ENCODE measurements around the gene ATP7B. TPM values are rescaled to one million over a fixed set of nuclear protein-coding genes. Genes with fewer than 3 reads are reported as not detected.
A peak's percentile ranks its signal among the peaks of the same experiment; 100 is the strongest.
"Not testable (repeated sequence)": the region's sequence is repeated elsewhere in the genome, so short reads cannot be mapped to it uniquely, and the experiment has no call there.

Gene ATP7B
- total RNA-seq, 2 experiments from 2014 or later: 0.40 to 0.76 TPM

DNA sequence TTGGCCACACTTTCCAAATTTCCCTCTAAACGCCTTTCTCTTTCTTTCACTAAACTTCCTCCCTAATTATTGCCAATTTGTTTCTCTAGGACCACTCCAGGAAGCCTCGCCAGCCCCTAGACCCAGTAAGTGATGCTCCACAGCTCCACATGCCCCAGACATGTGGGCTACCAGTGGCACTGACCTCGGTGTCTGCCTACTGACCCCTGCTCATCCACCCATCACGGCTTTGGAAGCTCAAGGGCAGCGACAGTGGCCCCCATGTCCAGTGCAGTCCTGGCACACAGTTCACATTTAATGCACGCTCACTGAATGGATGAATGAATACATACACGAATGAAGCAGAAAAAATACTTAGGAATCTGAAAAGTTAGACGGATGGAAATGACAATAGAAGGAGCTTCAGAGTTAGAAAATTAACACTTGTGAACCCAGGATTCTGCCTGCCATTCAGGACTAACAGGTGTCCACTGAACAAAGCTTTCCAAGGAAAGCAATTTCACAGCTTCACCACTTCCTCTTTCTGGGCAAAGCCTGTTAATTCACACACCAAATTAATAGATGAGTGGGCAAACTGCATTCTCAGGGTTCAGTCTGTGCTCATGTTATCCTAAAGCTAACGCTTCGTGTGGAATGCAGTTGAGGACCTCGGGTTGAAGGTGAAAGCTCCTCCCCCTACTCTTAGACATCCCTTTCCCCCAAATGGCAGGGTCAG, 98.6 kb downstream of the ATP7B start:
- H3K27ac ChIP-seq (ENCODE audit: low read depth, low read length, poor library complexity, severe bottlenecking): no peak overlapping the region
- TF ChIP-seq, protein P1, sequence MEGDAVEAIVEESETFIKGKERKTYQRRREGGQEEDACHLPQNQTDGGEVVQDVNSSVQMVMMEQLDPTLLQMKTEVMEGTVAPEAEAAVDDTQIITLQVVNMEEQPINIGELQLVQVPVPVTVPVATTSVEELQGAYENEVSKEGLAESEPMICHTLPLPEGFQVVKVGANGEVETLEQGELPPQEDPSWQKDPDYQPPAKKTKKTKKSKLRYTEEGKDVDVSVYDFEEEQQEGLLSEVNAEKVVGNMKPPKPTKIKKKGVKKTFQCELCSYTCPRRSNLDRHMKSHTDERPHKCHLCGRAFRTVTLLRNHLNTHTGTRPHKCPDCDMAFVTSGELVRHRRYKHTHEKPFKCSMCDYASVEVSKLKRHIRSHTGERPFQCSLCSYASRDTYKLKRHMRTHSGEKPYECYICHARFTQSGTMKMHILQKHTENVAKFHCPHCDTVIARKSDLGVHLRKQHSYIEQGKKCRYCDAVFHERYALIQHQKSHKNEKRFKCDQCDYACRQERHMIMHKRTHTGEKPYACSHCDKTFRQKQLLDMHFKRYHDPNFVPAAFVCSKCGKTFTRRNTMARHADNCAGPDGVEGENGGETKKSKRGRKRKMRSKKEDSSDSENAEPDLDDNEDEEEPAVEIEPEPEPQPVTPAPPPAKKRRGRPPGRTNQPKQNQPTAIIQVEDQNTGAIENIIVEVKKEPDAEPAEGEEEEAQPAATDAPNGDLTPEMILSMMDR (conservative IDR thresholded peaks at IDR 0.05; ENCODE audit: low read length): no peak
- no peak for TF ChIP-seq EZH2phosphoT487 (IDR thresholded peaks at IDR 0.05; ENCODE audit: borderline replicate concordance, low read depth, low read length)
- no TSS peak for BruUV-seq (replicated peaks)

DNA sequence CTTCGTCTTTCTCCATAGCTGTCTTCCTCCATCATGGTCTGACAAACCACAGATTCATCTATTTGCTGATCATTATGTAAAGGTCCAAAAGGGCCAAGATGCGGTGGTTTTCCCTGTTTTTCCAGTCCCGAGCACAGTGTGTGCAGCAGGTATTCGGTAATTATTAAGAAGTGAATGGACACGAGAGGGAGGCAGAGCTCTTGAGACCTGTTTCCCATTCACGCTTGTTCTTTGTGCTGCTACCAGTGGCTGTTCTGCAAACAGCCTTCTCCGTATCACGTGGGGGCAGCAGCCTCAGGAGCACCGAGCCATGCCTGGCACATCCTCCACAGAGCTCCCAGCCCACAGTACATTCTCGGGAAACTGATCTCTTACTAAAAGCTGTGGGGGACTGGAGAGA, 99.2 kb downstream of the ATP7B start:
- no TSS peak for BruUV-seq (replicated peaks)
- Histone ChIP-seq H4K20me1 (ENCODE audit: insufficient read depth, low read length) (no peaks in the 10 kb centered on the region), H3K4me1 (ENCODE audit: insufficient read depth, low read length, poor library complexity, severe bottlenecking) (peaks cover 27% of the 10 kb centered on the region), H3K9me3 (ENCODE audit: low read length) (no peaks in the 10 kb centered on the region), H3K79me2 (ENCODE audit: insufficient read depth, low read depth, low read length) (no peaks in the 10 kb centered on the region), H3K9me2 (ENCODE audit: insufficient read depth, low read length) (no peaks in the 10 kb centered on the region), H3K4me3 (ENCODE audit: low read depth, low read length, poor library complexity, severe bottlenecking) (no peak overlapping the region), H3K27ac (ENCODE audit: low read depth, low read length, poor library complexity, severe bottlenecking) (no peak overlapping the region), H3K36me3 (ENCODE audit: insufficient read depth, low read length) (no peaks in the 10 kb centered on the region), H2AFZ (ENCODE audit: low read length) (no peak overlapping the region), H3K4me2 (ENCODE audit: low read length) (peak overlapping the region; percentile 6; the same call in 1 of the 2 replicates)
- POLR2A ChIA-PET: interaction anchor here (1.4 to 3.3 kb wide), 2 partner anchors 10 to 11 kb away, joined by 3 to 20 read pairs; no protein-coding TSS in a partner anchor
- peak; percentile 23 for DNase-seq (ENCODE audit: low spot score)
- no peak for TF ChIP-seq EZH2phosphoT487 (IDR thresholded peaks at IDR 0.05; ENCODE audit: borderline replicate concordance, low read depth, low read length)
- TF ChIP-seq, protein P1 (conservative IDR thresholded peaks at IDR 0.05; ENCODE audit: low read length): no peak; the same call in 1 of the 2 replicates
- intact Hi-C loops (cut with micrococcal nuclease; ENCODE audit: unreplicated experiment): no loop called here
- CTCF ChIA-PET (ENCODE audit: unreplicated experiment): interaction anchor here (1.3 kb wide), 1 partner anchor 98 kb away, joined by 4 read pairs; no protein-coding TSS in a partner anchor

More for the DNA sequence above, 98.6 kb downstream of the ATP7B start:
- intact Hi-C loops (cut with micrococcal nuclease; ENCODE audit: unreplicated experiment): no loop called here
- DNase-seq (ENCODE audit: low spot score): peak; percentile 24
- Histone ChIP-seq H4K20me1 (ENCODE audit: insufficient read depth, low read length) (no peaks in the 10 kb centered on the region), H3K4me1 (ENCODE audit: insufficient read depth, low read length, poor library complexity, severe bottlenecking) (peaks cover 27% of the 10 kb centered on the region), H3K4me3 (ENCODE audit: low read depth, low read length, poor library complexity, severe bottlenecking) (no peak overlapping the region), H3K9me2 (ENCODE audit: insufficient read depth, low read length) (no peaks in the 10 kb centered on the region), H3K4me2 (ENCODE audit: low read length) (peak overlapping the region; percentile 49), H3K79me2 (ENCODE audit: insufficient read depth, low read depth, low read length) (no peaks in the 10 kb centered on the region), H3K9me3 (ENCODE audit: low read length) (no peaks in the 10 kb centered on the region), H2AFZ (ENCODE audit: low read length) (no peak overlapping the region), H3K36me3 (ENCODE audit: insufficient read depth, low read length) (no peaks in the 10 kb centered on the region)
- ChIA-PET POLR2A (interaction anchor here (0.6 to 3.3 kb wide), 3 partner anchors 10 to 124 kb away, joined by 3 to 20 read pairs (median 3); no protein-coding TSS in a partner anchor), CTCF (ENCODE audit: unreplicated experiment) (interaction anchor here (0.6 to 1.3 kb wide), 2 partner anchors 98 to 246 kb away, joined by 3 to 4 read pairs; no protein-coding TSS in a partner anchor)

DNA sequence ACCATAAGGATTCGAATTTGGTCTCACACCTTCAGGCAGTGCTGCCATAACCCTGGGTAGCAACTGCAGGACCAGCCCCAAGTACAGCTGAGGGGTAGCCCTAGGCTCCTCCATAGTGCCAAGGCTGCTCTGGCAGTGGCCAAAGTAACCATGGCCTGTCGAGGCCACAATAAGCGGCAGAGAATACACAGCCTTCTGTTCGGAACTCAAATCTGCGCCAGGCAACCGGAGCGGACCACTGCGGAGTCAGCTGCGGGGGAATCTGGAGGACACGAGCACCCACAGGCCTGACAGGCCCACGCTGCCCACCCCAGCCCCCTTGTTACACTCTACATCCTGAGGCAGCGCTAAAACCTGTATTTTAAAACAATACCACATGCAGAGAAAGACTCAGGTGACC, 100.7 kb downstream of the ATP7B start:
- H3K36me3 ChIP-seq (ENCODE audit: insufficient read depth, low read length): no peaks in the 10 kb centered on the region
- intact Hi-C loops (cut with micrococcal nuclease; ENCODE audit: unreplicated experiment): no loop called here
- H3K79me2 ChIP-seq (ENCODE audit: insufficient read depth, low read depth, low read length): no peaks in the 10 kb centered on the region
- no peak overlapping the region for H3K27ac ChIP-seq (ENCODE audit: low read depth, low read length, poor library complexity, severe bottlenecking)
- H4K20me1 ChIP-seq (ENCODE audit: insufficient read depth, low read length): no peaks in the 10 kb centered on the region
- H3K4me2 ChIP-seq (ENCODE audit: low read length): no peak overlapping the region
- POLR2A ChIA-PET: interaction anchor here (1.4 kb wide), 1 partner anchor 9 kb away, joined by 3 read pairs; no protein-coding TSS in a partner anchor
- no peak for DNase-seq (ENCODE audit: low spot score)
- TF ChIP-seq EZH2phosphoT487 (IDR thresholded peaks at IDR 0.05; ENCODE audit: borderline replicate concordance, low read depth, low read length): no peak
- TF ChIP-seq, protein P1 (conservative IDR thresholded peaks at IDR 0.05; ENCODE audit: low read length): no peak
- H2AFZ ChIP-seq (ENCODE audit: low read length): no peak overlapping the region
- H3K9me3 ChIP-seq (ENCODE audit: low read length): no peaks in the 10 kb centered on the region
- CTCF ChIA-PET (ENCODE audit: unreplicated experiment): no interaction called here
- BruUV-seq (replicated peaks): no TSS peak
- H3K9me2 ChIP-seq (ENCODE audit: insufficient read depth, low read length): no peaks in the 10 kb centered on the region
- no peak overlapping the region for H3K4me3 ChIP-seq (ENCODE audit: low read depth, low read length, poor library complexity, severe bottlenecking)
- peaks cover 27% of the 10 kb centered on the region for H3K4me1 ChIP-seq (ENCODE audit: insufficient read depth, low read length, poor library complexity, severe bottlenecking)

DNA sequence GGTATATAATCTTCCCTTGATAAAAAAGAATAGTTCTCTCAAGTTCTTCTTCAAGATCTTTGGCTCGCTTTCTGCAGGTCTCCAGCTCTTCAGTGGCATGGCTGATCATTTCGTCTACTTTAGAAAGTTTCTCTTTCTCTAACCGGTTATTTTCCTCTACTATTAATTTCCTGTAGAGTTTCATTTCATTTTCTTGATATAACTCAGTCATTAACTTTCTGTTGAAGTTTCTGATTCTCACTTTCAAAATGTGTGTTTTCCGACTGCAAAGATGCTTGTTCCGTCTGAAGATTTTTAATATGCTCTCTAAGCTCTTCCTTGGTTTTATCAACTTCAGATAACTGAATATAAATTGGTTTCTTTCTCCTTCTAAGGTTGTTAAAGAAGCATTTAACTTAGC, 102.0 kb downstream of the ATP7B start:
- DNase-seq (ENCODE audit: low spot score); CTCF ChIA-PET (ENCODE audit: unreplicated experiment); H3K4me2 ChIP-seq (ENCODE audit: low read length); H3K9me3 ChIP-seq (ENCODE audit: low read length); H3K9me2 ChIP-seq (ENCODE audit: insufficient read depth, low read length); H2AFZ ChIP-seq (ENCODE audit: low read length); H4K20me1 ChIP-seq (ENCODE audit: insufficient read depth, low read length); H3K4me3 ChIP-seq (ENCODE audit: low read depth, low read length, poor library complexity, severe bottlenecking); POLR2A ChIA-PET; H3K79me2 ChIP-seq (ENCODE audit: insufficient read depth, low read depth, low read length); BruUV-seq (replicated peaks); intact Hi-C loops (cut with micrococcal nuclease; ENCODE audit: unreplicated experiment); H3K27ac ChIP-seq (ENCODE audit: low read depth, low read length, poor library complexity, severe bottlenecking); H3K36me3 ChIP-seq (ENCODE audit: insufficient read depth, low read length): not testable (repeated sequence)
- peaks cover 26% of the 10 kb centered on the region for H3K4me1 ChIP-seq (ENCODE audit: insufficient read depth, low read length, poor library complexity, severe bottlenecking)
